Thoracic aorta (tissue), 2 donors: ENCODE measurements around the gene TPGS2. TPM values are rescaled to one million over a fixed set of nuclear protein-coding genes. Genes with fewer than 3 reads are reported as not detected.

Experiments used
- ATAC-seq: fragments of 150-250 bp; one replicate; pipeline ENCODE4 v1.8.0; 2017; ENCODE audit warnings: low read depth; ENCODE audit not compliant: insufficient number of reproducible peaks, low FRiP score
- DNase-seq: peaks from one replicate; pipeline ENCODE4 v3.0.0-alpha.2; 2020; ENCODE audit warnings: low spot score
- H3K27ac ChIP-seq, 2 donors: fragments of 200-600 bp; sonication (generic); 1 replicate in 1 of 2; 2 replicates in 1 of 2; pipeline ENCODE4 v1.5.1; 2016; ENCODE audit warnings: mild to moderate bottlenecking in 2 of 2, moderate library complexity in 2 of 2
- H3K27me3 ChIP-seq: fragments of 200-600 bp; sonication (generic); replicated peaks from 2 replicates; pipeline ENCODE4 v1.6.0; 2016; ENCODE audit warnings: mild to moderate bottlenecking; ENCODE audit not compliant: insufficient read depth
- H3K36me3 ChIP-seq: fragments of 200-600 bp; sonication (generic); one replicate; pipeline ENCODE4 v1.5.1; 2016
- H3K4me1 ChIP-seq, 2 donors: fragments of 200-600 bp; sonication (generic); 1 replicate in 1 of 2; 2 replicates in 1 of 2; pipeline versions ENCODE4 v1.5.1 to v1.6.0; 2016; ENCODE audit warnings: low read depth in 2 of 2, mild to moderate bottlenecking in 1 of 2; ENCODE audit not compliant: control insufficient read depth in 1 of 2
- H3K4me3 ChIP-seq: fragments of 200-600 bp; sonication (generic); 2 replicates; pipeline ENCODE4 v1.5.1; 2016; ENCODE audit warnings: mild to moderate bottlenecking
- H3K9me3 ChIP-seq: fragments of 200-600 bp; sonication (generic); 2 replicates; pipeline ENCODE4 v1.5.1; 2016
- total RNA-seq, 2 donors: library from RNA; depleted of rRNA; stranded (reverse); fragments of >200 nt; gene quantifications; one replicate each; pipeline versions ENCODE4 v1.1.0 to v1.2.3, GENCODE V29; 2016
- TF ChIP-seq, protein P1 (sequence below): fragments of 200-600 bp; sonication (generic); IDR thresholded peaks from one replicate; pipeline ENCODE4 v1.5.1; 2019; ENCODE audit warnings: antibody characterized with exemption

The TPGS2 gene
- total RNA-seq, 2 donors from 2014 or later, result 83.0 to 150 TPM

DNA sequence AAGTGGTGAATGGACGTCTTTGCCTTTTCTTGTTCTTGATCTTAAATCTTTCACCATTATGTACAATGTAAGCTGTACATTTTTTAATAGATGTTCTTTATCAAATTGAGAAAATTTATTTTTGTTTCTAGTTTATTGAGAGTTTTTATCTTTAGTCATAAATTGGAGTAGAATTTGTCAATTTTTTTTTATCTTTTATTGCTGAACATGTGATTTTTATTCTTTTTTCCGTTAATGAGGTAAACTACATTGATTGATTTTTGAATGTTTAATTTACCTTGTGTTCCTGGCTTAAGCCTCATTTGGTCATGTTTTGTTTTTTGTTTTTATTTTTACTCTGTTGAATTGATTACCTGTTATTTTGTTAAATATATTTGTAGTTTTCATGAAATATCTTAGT is 19.8 kb upstream of the TPGS2 start:
- DNase-seq (no peak), ATAC-seq (no peak)
- Histone ChIP-seq H3K9me3 (peaks cover 10% of the 10 kb centered on the region), H3K27me3 (no peaks in the 10 kb centered on the region), H3K4me1 (no peaks in the 10 kb centered on the region), H3K27ac (no peak overlapping the region), H3K4me3 (no peak overlapping the region), H3K36me3 (no peaks in the 10 kb centered on the region)
- TF ChIP-seq, protein P1, sequence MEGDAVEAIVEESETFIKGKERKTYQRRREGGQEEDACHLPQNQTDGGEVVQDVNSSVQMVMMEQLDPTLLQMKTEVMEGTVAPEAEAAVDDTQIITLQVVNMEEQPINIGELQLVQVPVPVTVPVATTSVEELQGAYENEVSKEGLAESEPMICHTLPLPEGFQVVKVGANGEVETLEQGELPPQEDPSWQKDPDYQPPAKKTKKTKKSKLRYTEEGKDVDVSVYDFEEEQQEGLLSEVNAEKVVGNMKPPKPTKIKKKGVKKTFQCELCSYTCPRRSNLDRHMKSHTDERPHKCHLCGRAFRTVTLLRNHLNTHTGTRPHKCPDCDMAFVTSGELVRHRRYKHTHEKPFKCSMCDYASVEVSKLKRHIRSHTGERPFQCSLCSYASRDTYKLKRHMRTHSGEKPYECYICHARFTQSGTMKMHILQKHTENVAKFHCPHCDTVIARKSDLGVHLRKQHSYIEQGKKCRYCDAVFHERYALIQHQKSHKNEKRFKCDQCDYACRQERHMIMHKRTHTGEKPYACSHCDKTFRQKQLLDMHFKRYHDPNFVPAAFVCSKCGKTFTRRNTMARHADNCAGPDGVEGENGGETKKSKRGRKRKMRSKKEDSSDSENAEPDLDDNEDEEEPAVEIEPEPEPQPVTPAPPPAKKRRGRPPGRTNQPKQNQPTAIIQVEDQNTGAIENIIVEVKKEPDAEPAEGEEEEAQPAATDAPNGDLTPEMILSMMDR, result no peak

- no peak for DNase-seq
- Histone ChIP-seq H3K27me3 (no peaks in the 10 kb centered on the region), H3K4me1 (no peaks in the 10 kb centered on the region), H3K4me3 (no peak overlapping the region), H3K27ac (no peak overlapping the region), H3K36me3 (peaks cover 3% of the 10 kb centered on the region), H3K9me3 (no peaks in the 10 kb centered on the region)
- no peak for ATAC-seq
- TF ChIP-seq, protein P1, result no peak
These were observed 15.0 kb upstream of the TPGS2 start for GRCh38 chr18:36843784-36844183.

DNA sequence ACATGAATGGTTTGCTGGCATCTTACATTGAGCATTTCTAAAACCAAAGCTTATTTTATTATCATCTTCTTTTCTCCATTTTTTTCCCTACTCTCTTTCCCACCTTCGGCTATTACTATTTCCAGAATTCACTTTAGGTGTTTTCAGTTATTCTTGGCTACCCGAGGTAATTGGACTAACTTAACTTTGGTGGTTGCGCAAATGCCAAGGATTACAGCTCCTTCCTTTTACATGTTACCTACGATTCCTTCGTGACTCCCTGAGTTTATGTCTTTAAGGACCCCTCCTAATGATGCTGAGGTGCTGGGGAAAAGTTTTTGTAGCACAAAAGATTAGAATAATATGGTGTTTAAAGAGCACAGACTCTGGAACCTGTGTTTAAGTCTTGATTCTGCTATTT is 14.4 kb upstream of the TPGS2 start:
- Histone ChIP-seq H3K9me3 (no peaks in the 10 kb centered on the region), H3K4me1 (no peaks in the 10 kb centered on the region), H3K27ac (no peak overlapping the region), H3K4me3 (no peak overlapping the region), H3K27me3 (no peaks in the 10 kb centered on the region), H3K36me3 (peaks cover 3% of the 10 kb centered on the region)
- TF ChIP-seq, protein P1, result no peak
- ATAC-seq, result no peak
- DNase-seq, result no peak

- Histone ChIP-seq H3K9me3 (no peaks in the 10 kb centered on the region), H3K4me1 (peaks cover 3 to 4% of the 10 kb centered on the region in 2 donors), H3K27me3 (no peaks in the 10 kb centered on the region), H3K27ac (no peak overlapping the region), H3K36me3 (peaks cover 3% of the 10 kb centered on the region), H3K4me3 (no peak overlapping the region)
- DNase-seq, result no peak
- no peak for ATAC-seq
- TF ChIP-seq, protein P1, result no peak
These were observed 11.0 kb upstream of the TPGS2 start for GRCh38 chr18:36839835-36840234.

- no peak for DNase-seq
These were observed 7.1 kb upstream of the TPGS2 start for GRCh38 chr18:36835927-36836326.

More at GRCh38 chr18:36835927-36836326, 7.1 kb upstream of the TPGS2 start:
- Histone ChIP-seq H3K27me3 (no peaks in the 10 kb centered on the region), H3K27ac (no peak overlapping the region), H3K4me3 (no peak overlapping the region), H3K9me3 (no peaks in the 10 kb centered on the region), H3K4me1 (peaks cover 3 to 4% of the 10 kb centered on the region in 2 donors), H3K36me3 (peaks cover 3% of the 10 kb centered on the region)
- ATAC-seq, result no peak
- TF ChIP-seq, protein P1, result no peak
